Fibroblast of mammary gland (primary cell): ENCODE results near the gene TMEM239.

Source experiments
- DNase-seq: peaks from one replicate; pipeline ENCODE4 v3.0.0-alpha.2; 2010; ENCODE audit warnings: low read depth
- H3K4me3 ChIP-seq: 2 replicates; pipeline ENCODE4 v1.5.1; 2011; ENCODE audit warnings: low read depth, mild to moderate bottlenecking, low read length, moderate library complexity; ENCODE audit not compliant: control insufficient read depth
- CTCF ChIP-seq: conservative IDR thresholded peaks from 2 replicates; pipeline ENCODE4 v1.5.1; 2011; ENCODE audit warnings: low read depth, low read length, inconsistent platforms; ENCODE audit not compliant: control insufficient read depth, insufficient read depth

TMEM239 gene

GRCh38 chr20:2815242-2815900, 793 bp upstream of the TMEM239 start:
- no peak overlapping the region for H3K4me3 ChIP-seq
- no peak for TF ChIP-seq CTCF
- DNase-seq = no peak

- no peak overlapping the region for H3K4me3 ChIP-seq
- TF ChIP-seq CTCF = no peak
- DNase-seq = no peak
Observed at GRCh38 chr20:2816583-2817340, 598 bp downstream of the TMEM239 start.

GRCh38 chr20:2817341-2817726, 1.2 kb downstream of the TMEM239 start:
- no peak for DNase-seq
- TF ChIP-seq CTCF = no peak

GRCh38 chr20:2817891-2818595, 1.9 kb downstream of the TMEM239 start:
- TF ChIP-seq CTCF = no peak
- DNase-seq = peak; percentile 56
- H3K4me3 ChIP-seq = no peak overlapping the region

More at GRCh38 chr20:2817341-2817726, 1.2 kb downstream of the TMEM239 start:
- no peak overlapping the region for H3K4me3 ChIP-seq

- peak; percentile 11 for DNase-seq
- TF ChIP-seq CTCF = no peak
- no peak overlapping the region for H3K4me3 ChIP-seq
Observed at GRCh38 chr20:2820084-2820895, 4.1 kb downstream of the TMEM239 start.
